ENCODE measurements around the gene KRT82.
A peak's percentile ranks its signal among the peaks of the same experiment; 100 is the strongest.

GRCh38 chr12:52442600-52443061 is 36.5 kb upstream of the KRT82 start:
- TF ChIP-seq CTCF (IDR thresholded peaks at IDR 0.05) (peak; percentile 35; the same call in 2 of the 3 replicates), POLR2A (IDR thresholded peaks at IDR 0.05; ENCODE audit: low read length) (no peak), ESRRA (IDR thresholded peaks at IDR 0.05; ENCODE audit: borderline replicate concordance, low read length) (no peak), KDM1A (IDR thresholded peaks at IDR 0.05; ENCODE audit: low read depth) (no peak), RAD21 (conservative IDR thresholded peaks at IDR 0.05 in 1 of 2, IDR thresholded peaks at IDR 0.05 in 1 of 2) (peak; percentile 64 to 69), RFX5 (IDR thresholded peaks at IDR 0.05) (no peak), PBX3 (IDR thresholded peaks at IDR 0.05) (no peak), HDAC2 (IDR thresholded peaks at IDR 0.05) (no peak), E2F6 (IDR thresholded peaks at IDR 0.05; ENCODE audit: borderline replicate concordance, low read depth) (no peak), REST (IDR thresholded peaks at IDR 0.05) (no peak), SREBF2 (IDR thresholded peaks at IDR 0.05) (no peak), CHD4 (IDR thresholded peaks at IDR 0.05; ENCODE audit: borderline replicate concordance) (no peak), ZFP36 (IDR thresholded peaks at IDR 0.05; ENCODE audit: borderline replicate concordance, partially characterized antibody) (no peak)
- TF ChIP-seq, protein P1, sequence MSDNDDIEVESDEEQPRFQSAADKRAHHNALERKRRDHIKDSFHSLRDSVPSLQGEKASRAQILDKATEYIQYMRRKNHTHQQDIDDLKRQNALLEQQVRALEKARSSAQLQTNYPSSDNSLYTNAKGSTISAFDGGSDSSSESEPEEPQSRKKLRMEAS (IDR thresholded peaks at IDR 0.05): peak; percentile 55
